Measurements from ENCODE around the gene MRPS23.

GRCh38 chr17:57838857-57839570 is 10.8 kb downstream of the MRPS23 start:
- no peak for TF ChIP-seq POLR2A (IDR thresholded peaks at IDR 0.05)
- no peak for TF ChIP-seq POLR2AphosphoS5 (IDR thresholded peaks at IDR 0.05; ENCODE audit: insufficient read depth in 1 of 2, low read depth in 1 of 2)
- no peak for TF ChIP-seq CTCF (IDR thresholded peaks at IDR 0.05)
